Breast epithelium (tissue), 3 donors: ENCODE data around the gene VAPA.

Experiments used
- CTCF ChIP-seq, 3 donors: fragments of 450-650 bp; IDR thresholded peaks; one replicate each; pipeline ENCODE4 v1.5.1; 2016 to 2017; ENCODE audit warnings: antibody characterized with exemption in 3 of 3, mild to moderate bottlenecking in 3 of 3, moderate library complexity in 3 of 3
- POLR2A ChIP-seq: fragments of 450-650 bp; IDR thresholded peaks from one replicate; pipeline ENCODE4 v1.6.1; 2016; ENCODE audit warnings: antibody characterized with exemption, mild to moderate bottlenecking, moderate library complexity
- POLR2AphosphoS5 ChIP-seq, 3 donors: sonication (generic); formaldehyde crosslinking; IDR thresholded peaks; one replicate each; pipeline ENCODE4 v1.6.1; 2017; ENCODE audit warnings: antibody characterized with exemption in 3 of 3

GRCh38 chr18:9969247-9969646 lies 55.4 kb downstream of the VAPA start:
- TF ChIP-seq CTCF (IDR thresholded peaks at IDR 0.05) (no peak), POLR2AphosphoS5 (IDR thresholded peaks at IDR 0.05) (no peak), POLR2A (no peak)
